Gastrocnemius medialis (tissue), 4 donors: ENCODE results near the gene SYNGR1. TPM values are rescaled to one million over a fixed set of nuclear protein-coding genes. Genes with fewer than 3 reads are reported as not detected.

Experiments
- ATAC-seq, 2 donors: fragments of 150-250 bp; one replicate each; pipeline ENCODE4 v1.9.1; 2016
- DNase-seq, 2 donors: peaks; one replicate each; pipeline ENCODE4 v3.0.0-alpha.2; 2019
- H3K27ac ChIP-seq, 4 donors: fragments of 200-600 bp; sonication (generic); 1 replicate in 1 of 4; 2 replicates in 3 of 4; pipeline ENCODE4 v1.5.1; 2016 to 2018; ENCODE audit warnings: mild to moderate bottlenecking in 2 of 4, moderate library complexity in 1 of 4
- H3K27me3 ChIP-seq, 3 donors: fragments of 200-600 bp; sonication (generic) in 2 of 3; 1 replicate in 1 of 3; 2 replicates in 2 of 3; pipeline versions ENCODE4 v1.5.1 to v1.6.0; 2016 to 2019; ENCODE audit warnings: mild to moderate bottlenecking in 1 of 3, moderate library complexity in 1 of 3
- H3K36me3 ChIP-seq, 2 donors: fragments of 200-600 bp; sonication (generic) in 1 of 2; one replicate each; pipeline ENCODE4 v1.5.1; 2017 to 2018
- H3K4me1 ChIP-seq, 2 donors: fragments of 200-600 bp; sonication (generic) in 1 of 2; one replicate each; pipeline ENCODE4 v1.5.1; 2016 to 2017; ENCODE audit warnings: mild to moderate bottlenecking in 2 of 2
- H3K4me3 ChIP-seq, 4 donors: fragments of 200-600 bp; sonication (generic) in 3 of 4; 1 replicate in 1 of 4; 2 replicates in 3 of 4; pipeline ENCODE4 v1.5.1; 2016 to 2019; ENCODE audit warnings: mild to moderate bottlenecking in 2 of 4
- H3K9me3 ChIP-seq, 3 donors: fragments of 200-600 bp; sonication (generic) in 2 of 3; 1 replicate in 1 of 3; 2 replicates in 2 of 3; pipeline ENCODE4 v1.5.1; 2016 to 2019
- CTCF ChIP-seq, 5 experiments: fragments of 450-650 bp in 3 of 5; fragments of 200-600 bp in 2 of 5; sonication (generic) in 2 of 5; IDR thresholded peaks in 4 of 5; conservative IDR thresholded peaks in 1 of 5; 1 replicate in 4 of 5; 2 replicates in 1 of 5; pipeline ENCODE4 v1.5.1; 2016 to 2019; ENCODE audit warnings: antibody characterized with exemption in 5 of 5, mild to moderate bottlenecking in 3 of 5, moderate library complexity in 3 of 5
- POLR2A ChIP-seq, 2 donors: fragments of 450-650 bp; IDR thresholded peaks; one replicate each; pipeline ENCODE4 v1.6.1; 2017; ENCODE audit warnings: antibody characterized with exemption in 2 of 2, mild to moderate bottlenecking in 2 of 2, moderate library complexity in 2 of 2
- in situ Hi-C, 4 donors: fragments of 200-750 bp; cut with MboI; loops; one replicate each; pipeline versions ENCODE4 v1.15.0 to v1.8.0; 2017; ENCODE audit warnings: low sequenced_read_pairs in 4 of 4
- intact Hi-C: fragments of 100-400 bp; cut with DNase I; formaldehyde crosslinking; loops from one replicate; pipeline ENCODE4 v1.15.1; 2023; ENCODE audit warnings: low total_unique reads
- total RNA-seq, 4 donors: library from RNA; depleted of rRNA; stranded (reverse); fragments of >200 nt; gene quantifications; one replicate each; pipeline versions ENCODE4 v1.1.0 to v1.2.3, GENCODE V29; 2016

The SYNGR1 gene
- total RNA-seq, 4 donors from 2014 or later, result 2.8 to 17.2 (median 9.7) TPM

GRCh38 chr22:39343259-39344045 is 6.3 kb upstream of the SYNGR1 start:
- Histone ChIP-seq H3K27me3 (no peaks in the 10 kb centered on the region), H3K4me1 (peaks cover 0 to 6% of the 10 kb centered on the region in 2 donors), H3K4me3 (no peak overlapping the region), H3K36me3 (no peaks in the 10 kb centered on the region), H3K27ac (no peak overlapping the region), H3K9me3 (no peaks in the 10 kb centered on the region)
- DNase-seq, result peak; percentile 24 to 46
- intact Hi-C loops (loop anchor here (1.0 to 10.0 kb wide), 2 partner anchors 186 to 279 kb away; no protein-coding TSS in a partner anchor), in situ Hi-C loops (no loop called here)
- TF ChIP-seq CTCF (IDR thresholded peaks at IDR 0.05 in 4 of 5, conservative IDR thresholded peaks at IDR 0.05 in 1 of 5) (peak; percentile 17 to 71 (median 44)), POLR2A (IDR thresholded peaks at IDR 0.05) (no peak)
- ATAC-seq, result peak; percentile 73 to 87

- ATAC-seq (no peak), DNase-seq (no peak)
- H3K36me3 ChIP-seq, result no peaks in the 10 kb centered on the region
- no peak overlapping the region for H3K4me3 ChIP-seq
- H3K4me1 ChIP-seq, result peaks cover 0 to 6% of the 10 kb centered on the region in 2 donors
- H3K9me3 ChIP-seq, result no peaks in the 10 kb centered on the region
- in situ Hi-C loops (no loop called here), intact Hi-C loops (loop anchor here (10.0 kb wide), 1 partner anchor 279 kb away; no protein-coding TSS in a partner anchor)
- no peaks in the 10 kb centered on the region for H3K27me3 ChIP-seq
- no peak overlapping the region for H3K27ac ChIP-seq
- no peak for TF ChIP-seq CTCF (IDR thresholded peaks at IDR 0.05 in 4 of 5, conservative IDR thresholded peaks at IDR 0.05 in 1 of 5)
- TF ChIP-seq POLR2A (IDR thresholded peaks at IDR 0.05), result no peak
Measured at GRCh38 chr22:39344046-39344390, 5.8 kb upstream of the SYNGR1 start.

GRCh38 chr22:39345231-39345630 is 4.6 kb upstream of the SYNGR1 start:
- no peak overlapping the region for H3K4me3 ChIP-seq
- H3K27ac ChIP-seq, result no peak overlapping the region
- H3K9me3 ChIP-seq, result no peaks in the 10 kb centered on the region
- H3K36me3 ChIP-seq, result no peaks in the 10 kb centered on the region
- intact Hi-C loops (loop anchor here (10.0 kb wide), 1 partner anchor 280 kb away; no protein-coding TSS in a partner anchor), in situ Hi-C loops (no loop called here)
- ATAC-seq, result no peak
- no peaks in the 10 kb centered on the region for H3K27me3 ChIP-seq
- peaks cover 0 to 6% of the 10 kb centered on the region in 2 donors for H3K4me1 ChIP-seq
- DNase-seq, result no peak
- TF ChIP-seq POLR2A (IDR thresholded peaks at IDR 0.05), result no peak
- TF ChIP-seq CTCF (IDR thresholded peaks at IDR 0.05 in 4 of 5, conservative IDR thresholded peaks at IDR 0.05 in 1 of 5), result no peak

- Histone ChIP-seq H3K4me3 (peak overlapping the region; percentile 50 to 83 (median 66)), H3K9me3 (no peaks in the 10 kb centered on the region), H3K4me1 (peaks cover 9 to 12% of the 10 kb centered on the region in 2 donors), H3K27ac (peak overlapping the region in 3 of 4 donors; percentile 31 to 51 (median 35)), H3K27me3 (no peaks in the 10 kb centered on the region), H3K36me3 (no peaks in the 10 kb centered on the region)
- ATAC-seq (no peak), DNase-seq (no peak)
- TF ChIP-seq POLR2A (IDR thresholded peaks at IDR 0.05), result no peak
- no peak for TF ChIP-seq CTCF (IDR thresholded peaks at IDR 0.05 in 4 of 5, conservative IDR thresholded peaks at IDR 0.05 in 1 of 5)
- in situ Hi-C loops, result no loop called here
- intact Hi-C loops, result loop anchor here (1.0 to 10.0 kb wide), 2 partner anchors 30 to 284 kb away; partner anchors contain the start of gene RPL3
Measured at GRCh38 chr22:39348909-39349505, 784 bp upstream of the SYNGR1 start.
